NCI-H2029 treated with DMSO at 0.1 percent for 48 hours (cell line): Measurements from ENCODE around the gene MAPK9.

ENCODE experiments used
- DNase-seq: peaks from one replicate; lab custom pipeline; 2025; lab: John Stamatoyannopoulos, UW

The MAPK9 gene

GRCh38 chr5:180204276-180204819, 87.5 kb downstream of the MAPK9 start:
- no peak for DNase-seq

- no peak for DNase-seq
These were observed 88.8 kb downstream of the MAPK9 start for GRCh38 chr5:180202939-180203573.

GRCh38 chr5:180201051-180201987, 90.6 kb downstream of the MAPK9 start:
- DNase-seq, result no peak

- DNase-seq, result no peak
These were observed 92.5 kb downstream of the MAPK9 start for GRCh38 chr5:180199390-180199789.

GRCh38 chr5:180198208-180198607, 93.7 kb downstream of the MAPK9 start:
- no peak for DNase-seq

GRCh38 chr5:180197016-180197702, 94.7 kb downstream of the MAPK9 start:
- DNase-seq, result no peak

GRCh38 chr5:180194410-180195345, 97.2 kb downstream of the MAPK9 start:
- DNase-seq, result no peak

GRCh38 chr5:180193749-180194375, 98.0 kb downstream of the MAPK9 start:
- no peak for DNase-seq

GRCh38 chr5:180191716-180192115, 100.2 kb downstream of the MAPK9 start:
- no peak for DNase-seq

GRCh38 chr5:180187767-180188166, 104.1 kb downstream of the MAPK9 start:
- DNase-seq, result no peak
